Measurements from ENCODE around the gene PLPP1. TPM values are rescaled to one million over a fixed set of nuclear protein-coding genes. Genes with fewer than 3 reads are reported as not detected.

Gene PLPP1
- total and polyA plus RNA-seq, 2 experiments from 2014 or later = 39.1 to 97.1 TPM

DNA sequence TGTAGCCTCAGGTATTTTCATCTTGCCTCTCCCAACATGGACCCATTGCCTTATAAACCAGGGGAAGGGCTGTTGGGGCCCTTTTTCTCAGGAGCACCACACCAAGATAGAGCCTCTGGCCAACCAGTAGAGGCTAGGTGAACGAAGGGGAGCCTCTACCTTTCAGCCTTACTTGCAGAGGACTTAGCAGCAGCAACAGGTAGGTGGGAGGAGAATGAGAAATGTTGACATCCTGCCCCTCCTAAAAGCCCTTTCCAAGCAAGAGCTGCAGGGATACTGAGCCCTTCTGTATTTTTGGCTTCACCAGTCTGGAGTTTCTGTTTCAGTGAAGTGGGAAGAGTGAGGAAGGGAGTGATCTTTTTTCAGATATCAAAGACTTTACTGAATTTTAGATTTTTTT lies 149.5 kb downstream of the PLPP1 start:
- Mint-ChIP-seq H3K27me3 (ENCODE audit: insufficient read depth, low read depth, poor library complexity) (peaks cover 2% of the 10 kb centered on the region), H3K4me1 (peaks cover 28% of the 10 kb centered on the region; the same call in 2 of the 3 replicates), H3K9me3 (peaks cover 4% of the 10 kb centered on the region; the same call in 2 of the 3 replicates), H3K36me3 (ENCODE audit: low read depth) (peaks cover 57% of the 10 kb centered on the region), H3K4me3 (no peak overlapping the region), H3K27ac (no peak overlapping the region)
- Histone ChIP-seq H4K20me1 (replicated peaks; ENCODE audit: insufficient read depth) (no peaks in the 10 kb centered on the region), H3K4me3 (no peak overlapping the region), H2AFZ (no peak overlapping the region), H3K9me2 (ENCODE audit: insufficient read depth) (no peaks in the 10 kb centered on the region), H3K27me3 (ENCODE audit: insufficient read depth) (no peaks in the 10 kb centered on the region), H3F3A (replicated peaks; ENCODE audit: low read depth) (no peaks in the 10 kb centered on the region), H3K4me2 (no peak overlapping the region), H3K36me3 (ENCODE audit: insufficient read depth) (peaks cover 6% of the 10 kb centered on the region; the same call in 1 of the 2 replicates), H3K79me2 (replicated peaks; ENCODE audit: insufficient read depth) (peaks cover 21% of the 10 kb centered on the region), H3K27ac (ENCODE audit: low read depth) (0 out of 2 replicates have a peak overlapping the region, but pooled peaks have one; percentile 6), H3K4me1 (ENCODE audit: insufficient read depth) (0 out of 2 replicates have a peak, but pooled peaks cover 8% of the 10 kb centered on the region)
- ATAC-seq = peak; percentile 45; the same call in 1 of the 3 replicates
- no peak for DNase-seq (ENCODE audit: low spot score)
- TF ChIP-seq JUNB (IDR thresholded peaks at IDR 0.05; ENCODE audit: unreplicated experiment) = no peak
- no peak for TF ChIP-seq ZNF331 (CRISPR knock-in tag; IDR thresholded peaks at IDR 0.05; ENCODE audit: low read depth)
- TF ChIP-seq STAT1 (IDR thresholded peaks at IDR 0.05; ENCODE audit: unreplicated experiment) = no peak
- TF ChIP-seq ZNF114 (CRISPR knock-in tag; IDR thresholded peaks at IDR 0.05) = no peak
- TF ChIP-seq CREB1 (CRISPR knock-in tag; IDR thresholded peaks at IDR 0.05; ENCODE audit: low read depth) = no peak

DNA sequence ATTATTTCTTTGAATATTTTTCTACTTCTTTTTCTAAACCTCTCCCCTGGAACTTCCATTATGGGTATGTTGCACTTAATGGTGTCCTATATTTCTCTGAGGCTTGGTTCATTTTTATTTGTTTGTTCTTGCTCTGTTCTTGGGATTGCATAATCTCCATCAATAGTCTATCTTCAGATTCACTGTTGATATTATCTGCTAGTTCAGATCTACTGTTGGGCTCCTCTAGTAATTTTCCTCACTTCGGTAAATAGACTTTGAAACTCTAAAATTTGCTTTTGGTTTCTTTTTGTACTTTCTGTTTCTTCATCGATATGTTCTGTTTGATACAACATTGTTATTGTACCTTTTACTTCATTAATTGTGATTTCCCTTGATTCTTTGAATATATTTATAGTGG lies 150.7 kb downstream of the PLPP1 start:
- Mint-ChIP-seq H3K4me3 (no peak overlapping the region), H3K4me1 (peaks cover 24% of the 10 kb centered on the region; the same call in 2 of the 3 replicates), H3K27ac (no peak overlapping the region), H3K27me3 (ENCODE audit: insufficient read depth, low read depth, poor library complexity) (peaks cover 2% of the 10 kb centered on the region), H3K9me3 (peaks cover 4% of the 10 kb centered on the region; the same call in 2 of the 3 replicates), H3K36me3 (ENCODE audit: low read depth) (peaks cover 55% of the 10 kb centered on the region)
- Histone ChIP-seq H3K27me3 (ENCODE audit: insufficient read depth) (no peaks in the 10 kb centered on the region), H4K20me1 (replicated peaks; ENCODE audit: insufficient read depth) (no peaks in the 10 kb centered on the region), H3K79me2 (replicated peaks; ENCODE audit: insufficient read depth) (peaks cover 21% of the 10 kb centered on the region), H3K36me3 (ENCODE audit: insufficient read depth) (peaks cover 7% of the 10 kb centered on the region; the same call in 1 of the 2 replicates), H3K4me2 (no peak overlapping the region), H2AFZ (no peak overlapping the region), H3K9me2 (ENCODE audit: insufficient read depth) (no peaks in the 10 kb centered on the region), H3K4me3 (no peak overlapping the region), H3K4me1 (ENCODE audit: insufficient read depth) (0 out of 2 replicates have a peak, but pooled peaks cover 4% of the 10 kb centered on the region), H3F3A (replicated peaks; ENCODE audit: low read depth) (no peaks in the 10 kb centered on the region), H3K27ac (ENCODE audit: low read depth) (no peak overlapping the region)
- DNase-seq (ENCODE audit: low spot score) = no peak
- no peak for ATAC-seq
- TF ChIP-seq STAT1 (IDR thresholded peaks at IDR 0.05; ENCODE audit: unreplicated experiment) (no peak), NANOG (IDR thresholded peaks at IDR 0.05; ENCODE audit: borderline replicate concordance) (no peak), POLR2AphosphoS5 (IDR thresholded peaks at IDR 0.05; ENCODE audit: low read depth) (no peak), JUNB (IDR thresholded peaks at IDR 0.05; ENCODE audit: unreplicated experiment) (no peak), ZNF331 (CRISPR knock-in tag; IDR thresholded peaks at IDR 0.05; ENCODE audit: low read depth) (no peak), CREB1 (CRISPR knock-in tag; IDR thresholded peaks at IDR 0.05; ENCODE audit: low read depth) (no peak)
- TF ChIP-seq, protein P1, sequence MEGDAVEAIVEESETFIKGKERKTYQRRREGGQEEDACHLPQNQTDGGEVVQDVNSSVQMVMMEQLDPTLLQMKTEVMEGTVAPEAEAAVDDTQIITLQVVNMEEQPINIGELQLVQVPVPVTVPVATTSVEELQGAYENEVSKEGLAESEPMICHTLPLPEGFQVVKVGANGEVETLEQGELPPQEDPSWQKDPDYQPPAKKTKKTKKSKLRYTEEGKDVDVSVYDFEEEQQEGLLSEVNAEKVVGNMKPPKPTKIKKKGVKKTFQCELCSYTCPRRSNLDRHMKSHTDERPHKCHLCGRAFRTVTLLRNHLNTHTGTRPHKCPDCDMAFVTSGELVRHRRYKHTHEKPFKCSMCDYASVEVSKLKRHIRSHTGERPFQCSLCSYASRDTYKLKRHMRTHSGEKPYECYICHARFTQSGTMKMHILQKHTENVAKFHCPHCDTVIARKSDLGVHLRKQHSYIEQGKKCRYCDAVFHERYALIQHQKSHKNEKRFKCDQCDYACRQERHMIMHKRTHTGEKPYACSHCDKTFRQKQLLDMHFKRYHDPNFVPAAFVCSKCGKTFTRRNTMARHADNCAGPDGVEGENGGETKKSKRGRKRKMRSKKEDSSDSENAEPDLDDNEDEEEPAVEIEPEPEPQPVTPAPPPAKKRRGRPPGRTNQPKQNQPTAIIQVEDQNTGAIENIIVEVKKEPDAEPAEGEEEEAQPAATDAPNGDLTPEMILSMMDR (conservative IDR thresholded peaks at IDR 0.05; ENCODE audit: low read depth in 2 of 2) = no peak
- TF ChIP-seq, protein P2, sequence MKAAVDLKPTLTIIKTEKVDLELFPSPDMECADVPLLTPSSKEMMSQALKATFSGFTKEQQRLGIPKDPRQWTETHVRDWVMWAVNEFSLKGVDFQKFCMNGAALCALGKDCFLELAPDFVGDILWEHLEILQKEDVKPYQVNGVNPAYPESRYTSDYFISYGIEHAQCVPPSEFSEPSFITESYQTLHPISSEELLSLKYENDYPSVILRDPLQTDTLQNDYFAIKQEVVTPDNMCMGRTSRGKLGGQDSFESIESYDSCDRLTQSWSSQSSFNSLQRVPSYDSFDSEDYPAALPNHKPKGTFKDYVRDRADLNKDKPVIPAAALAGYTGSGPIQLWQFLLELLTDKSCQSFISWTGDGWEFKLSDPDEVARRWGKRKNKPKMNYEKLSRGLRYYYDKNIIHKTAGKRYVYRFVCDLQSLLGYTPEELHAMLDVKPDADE (IDR thresholded peaks at IDR 0.05) = no peak
- TF ChIP-seq, protein P3, sequence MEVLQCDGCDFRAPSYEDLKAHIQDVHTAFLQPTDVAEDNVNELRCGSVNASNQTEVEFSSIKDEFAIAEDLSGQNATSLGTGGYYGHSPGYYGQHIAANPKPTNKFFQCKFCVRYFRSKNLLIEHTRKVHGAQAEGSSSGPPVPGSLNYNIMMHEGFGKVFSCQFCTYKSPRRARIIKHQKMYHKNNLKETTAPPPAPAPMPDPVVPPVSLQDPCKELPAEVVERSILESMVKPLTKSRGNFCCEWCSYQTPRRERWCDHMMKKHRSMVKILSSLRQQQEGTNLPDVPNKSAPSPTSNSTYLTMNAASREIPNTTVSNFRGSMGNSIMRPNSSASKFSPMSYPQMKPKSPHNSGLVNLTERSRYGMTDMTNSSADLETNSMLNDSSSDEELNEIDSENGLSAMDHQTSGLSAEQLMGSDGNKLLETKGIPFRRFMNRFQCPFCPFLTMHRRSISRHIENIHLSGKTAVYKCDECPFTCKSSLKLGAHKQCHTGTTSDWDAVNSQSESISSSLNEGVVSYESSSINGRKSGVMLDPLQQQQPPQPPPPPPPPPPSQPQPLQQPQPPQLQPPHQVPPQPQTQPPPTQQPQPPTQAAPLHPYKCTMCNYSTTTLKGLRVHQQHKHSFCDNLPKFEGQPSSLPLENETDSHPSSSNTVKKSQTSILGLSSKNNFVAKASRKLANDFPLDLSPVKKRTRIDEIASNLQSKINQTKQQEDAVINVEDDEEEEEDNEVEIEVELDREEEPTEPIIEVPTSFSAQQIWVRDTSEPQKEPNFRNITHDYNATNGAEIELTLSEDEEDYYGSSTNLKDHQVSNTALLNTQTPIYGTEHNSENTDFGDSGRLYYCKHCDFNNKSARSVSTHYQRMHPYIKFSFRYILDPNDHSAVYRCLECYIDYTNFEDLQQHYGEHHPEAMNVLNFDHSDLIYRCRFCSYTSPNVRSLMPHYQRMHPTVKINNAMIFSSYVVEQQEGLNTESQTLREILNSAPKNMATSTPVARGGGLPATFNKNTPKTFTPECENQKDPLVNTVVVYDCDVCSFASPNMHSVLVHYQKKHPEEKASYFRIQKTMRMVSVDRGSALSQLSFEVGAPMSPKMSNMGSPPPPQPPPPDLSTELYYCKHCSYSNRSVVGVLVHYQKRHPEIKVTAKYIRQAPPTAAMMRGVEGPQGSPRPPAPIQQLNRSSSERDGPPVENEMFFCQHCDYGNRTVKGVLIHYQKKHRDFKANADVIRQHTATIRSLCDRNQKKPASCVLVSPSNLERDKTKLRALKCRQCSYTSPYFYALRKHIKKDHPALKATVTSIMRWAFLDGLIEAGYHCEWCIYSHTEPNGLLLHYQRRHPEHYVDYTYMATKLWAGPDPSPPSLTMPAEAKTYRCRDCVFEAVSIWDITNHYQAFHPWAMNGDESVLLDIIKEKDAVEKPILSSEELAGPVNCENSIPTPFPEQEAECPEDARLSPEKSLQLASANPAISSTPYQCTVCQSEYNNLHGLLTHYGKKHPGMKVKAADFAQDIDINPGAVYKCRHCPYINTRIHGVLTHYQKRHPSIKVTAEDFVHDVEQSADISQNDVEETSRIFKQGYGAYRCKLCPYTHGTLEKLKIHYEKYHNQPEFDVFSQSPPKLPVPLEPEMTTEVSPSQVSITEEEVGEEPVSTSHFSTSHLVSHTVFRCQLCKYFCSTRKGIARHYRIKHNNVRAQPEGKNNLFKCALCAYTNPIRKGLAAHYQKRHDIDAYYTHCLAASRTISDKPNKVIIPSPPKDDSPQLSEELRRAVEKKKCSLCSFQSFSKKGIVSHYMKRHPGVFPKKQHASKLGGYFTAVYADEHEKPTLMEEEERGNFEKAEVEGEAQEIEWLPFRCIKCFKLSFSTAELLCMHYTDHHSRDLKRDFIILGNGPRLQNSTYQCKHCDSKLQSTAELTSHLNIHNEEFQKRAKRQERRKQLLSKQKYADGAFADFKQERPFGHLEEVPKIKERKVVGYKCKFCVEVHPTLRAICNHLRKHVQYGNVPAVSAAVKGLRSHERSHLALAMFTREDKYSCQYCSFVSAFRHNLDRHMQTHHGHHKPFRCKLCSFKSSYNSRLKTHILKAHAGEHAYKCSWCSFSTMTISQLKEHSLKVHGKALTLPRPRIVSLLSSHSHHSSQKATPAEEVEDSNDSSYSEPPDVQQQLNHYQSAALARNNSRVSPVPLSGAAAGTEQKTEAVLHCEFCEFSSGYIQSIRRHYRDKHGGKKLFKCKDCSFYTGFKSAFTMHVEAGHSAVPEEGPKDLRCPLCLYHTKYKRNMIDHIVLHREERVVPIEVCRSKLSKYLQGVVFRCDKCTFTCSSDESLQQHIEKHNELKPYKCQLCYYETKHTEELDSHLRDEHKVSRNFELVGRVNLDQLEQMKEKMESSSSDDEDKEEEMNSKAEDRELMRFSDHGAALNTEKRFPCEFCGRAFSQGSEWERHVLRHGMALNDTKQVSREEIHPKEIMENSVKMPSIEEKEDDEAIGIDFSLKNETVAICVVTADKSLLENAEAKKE (CRISPR knock-in tag; IDR thresholded peaks at IDR 0.05) = no peak
